GM19467 (cell line): ENCODE measurements around the gene CNTROB.
A peak's percentile ranks its signal among the peaks of the same experiment; 100 is the strongest.

Experiments
- ATAC-seq: cut with Tn5 transposase; IDR thresholded peaks from one replicate; pipeline ENCODE4 v1.9.1; 2021; ENCODE audit warnings: mild to moderate bottlenecking, moderate library complexity; ENCODE audit not compliant: unreplicated experiment

The CNTROB gene, protein sequence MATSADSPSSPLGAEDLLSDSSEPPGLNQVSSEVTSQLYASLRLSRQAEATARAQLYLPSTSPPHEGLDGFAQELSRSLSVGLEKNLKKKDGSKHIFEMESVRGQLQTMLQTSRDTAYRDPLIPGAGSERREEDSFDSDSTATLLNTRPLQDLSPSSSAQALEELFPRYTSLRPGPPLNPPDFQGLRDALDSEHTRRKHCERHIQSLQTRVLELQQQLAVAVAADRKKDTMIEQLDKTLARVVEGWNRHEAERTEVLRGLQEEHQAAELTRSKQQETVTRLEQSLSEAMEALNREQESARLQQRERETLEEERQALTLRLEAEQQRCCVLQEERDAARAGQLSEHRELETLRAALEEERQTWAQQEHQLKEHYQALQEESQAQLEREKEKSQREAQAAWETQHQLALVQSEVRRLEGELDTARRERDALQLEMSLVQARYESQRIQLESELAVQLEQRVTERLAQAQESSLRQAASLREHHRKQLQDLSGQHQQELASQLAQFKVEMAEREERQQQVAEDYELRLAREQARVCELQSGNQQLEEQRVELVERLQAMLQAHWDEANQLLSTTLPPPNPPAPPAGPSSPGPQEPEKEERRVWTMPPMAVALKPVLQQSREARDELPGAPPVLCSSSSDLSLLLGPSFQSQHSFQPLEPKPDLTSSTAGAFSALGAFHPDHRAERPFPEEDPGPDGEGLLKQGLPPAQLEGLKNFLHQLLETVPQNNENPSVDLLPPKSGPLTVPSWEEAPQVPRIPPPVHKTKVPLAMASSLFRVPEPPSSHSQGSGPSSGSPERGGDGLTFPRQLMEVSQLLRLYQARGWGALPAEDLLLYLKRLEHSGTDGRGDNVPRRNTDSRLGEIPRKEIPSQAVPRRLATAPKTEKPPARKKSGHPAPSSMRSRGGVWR

DNA sequence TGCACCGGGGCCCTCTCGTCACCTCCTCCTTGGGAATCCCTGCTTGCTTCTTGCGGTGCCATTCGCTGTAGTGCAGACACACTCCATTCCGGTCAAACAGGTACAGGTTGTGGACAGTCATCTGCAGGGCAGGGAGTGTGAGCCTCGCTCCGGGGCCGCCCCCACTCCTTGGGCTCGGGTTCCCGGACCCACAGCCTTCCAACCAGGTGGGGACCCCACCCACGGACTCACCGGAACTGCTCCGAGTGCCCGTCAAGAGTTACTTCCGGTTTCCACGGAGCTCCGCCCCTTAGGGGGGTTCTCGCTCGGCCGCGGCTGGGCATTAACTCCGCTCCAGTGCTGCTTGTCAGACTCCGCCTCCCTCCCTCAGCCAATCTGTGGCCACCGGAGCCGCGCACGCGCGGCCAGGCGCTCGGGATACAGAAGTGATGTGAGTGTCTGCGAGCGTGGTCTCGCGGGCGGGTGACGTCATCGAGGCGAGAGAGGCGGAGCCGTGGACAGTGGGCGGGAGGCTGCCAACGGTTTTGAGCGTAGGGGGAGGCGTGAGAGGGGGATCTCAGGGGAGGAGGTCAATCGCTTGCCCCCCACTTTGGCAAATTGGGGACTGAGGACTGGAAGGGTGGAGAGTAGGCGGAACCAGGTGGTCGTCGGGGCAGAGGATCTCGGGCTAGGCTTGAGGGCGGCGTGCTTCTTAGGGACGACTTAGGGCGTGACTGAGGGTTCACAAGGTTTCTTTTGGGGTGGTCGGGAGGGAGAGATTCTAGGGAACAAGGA is at the start of gene CNTROB, which contains the start of gene TRAPPC1:
Gene CNTROB, plus strand, starts transcription at position 498 of the 774 bp plus-strand sequence. CDS start 874 bp downstream, outside the sequence.
Gene TRAPPC1, minus strand, starts transcription at position 238 of the 774 bp plus-strand sequence. Its CDS starts 117 bp downstream, at position 121.
- peak; percentile 81 for ATAC-seq

DNA sequence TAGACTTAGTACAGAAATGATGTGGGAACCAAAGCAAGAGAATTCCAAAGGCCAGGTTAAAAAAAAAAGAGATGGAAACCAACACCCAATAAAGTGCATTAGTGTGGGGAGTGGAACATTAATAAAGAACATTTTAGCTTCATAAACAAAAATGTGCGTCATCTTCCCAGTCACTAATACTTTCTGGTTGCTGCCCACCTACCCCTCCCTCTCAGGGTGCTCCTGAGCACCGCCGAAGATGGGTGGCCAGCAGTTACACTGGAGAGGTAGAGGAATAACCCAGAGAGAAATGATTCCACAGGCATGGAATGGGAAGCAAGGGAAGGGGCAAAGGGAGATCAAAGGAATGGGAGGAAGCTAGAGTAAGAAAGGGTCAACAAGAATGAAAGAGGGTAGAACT is 49.4 kb upstream of the CNTROB start:
- ATAC-seq = no peak

DNA sequence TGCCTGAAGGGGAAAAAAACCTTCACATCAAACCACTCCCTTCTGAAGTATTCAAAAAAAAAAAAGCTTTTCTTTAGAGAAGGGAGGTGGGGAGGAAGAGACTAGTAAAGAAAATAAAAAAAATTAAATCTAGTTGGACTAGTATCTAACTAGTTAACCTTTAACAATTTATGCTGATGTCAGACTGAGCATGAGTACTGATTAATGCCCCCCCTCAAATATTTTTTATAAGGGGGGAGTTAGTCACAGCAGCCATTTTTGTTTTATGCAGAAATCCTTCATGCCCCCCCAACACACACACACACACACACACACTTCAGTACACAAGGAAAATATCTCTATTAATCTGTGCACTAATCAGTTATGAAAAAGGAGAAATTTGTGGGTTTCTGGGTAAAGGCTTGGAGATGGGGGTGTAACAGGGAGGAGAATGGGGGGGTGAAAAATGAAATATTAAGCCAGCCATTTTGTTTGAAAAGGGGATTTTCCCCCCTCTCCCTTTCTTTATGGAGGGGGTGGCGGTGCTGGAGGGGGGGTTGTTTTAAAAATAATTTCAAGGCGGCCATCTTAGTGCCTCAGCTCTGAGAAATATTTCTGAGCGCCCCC is 48.1 kb upstream of the CNTROB start:
- no peak for ATAC-seq

DNA sequence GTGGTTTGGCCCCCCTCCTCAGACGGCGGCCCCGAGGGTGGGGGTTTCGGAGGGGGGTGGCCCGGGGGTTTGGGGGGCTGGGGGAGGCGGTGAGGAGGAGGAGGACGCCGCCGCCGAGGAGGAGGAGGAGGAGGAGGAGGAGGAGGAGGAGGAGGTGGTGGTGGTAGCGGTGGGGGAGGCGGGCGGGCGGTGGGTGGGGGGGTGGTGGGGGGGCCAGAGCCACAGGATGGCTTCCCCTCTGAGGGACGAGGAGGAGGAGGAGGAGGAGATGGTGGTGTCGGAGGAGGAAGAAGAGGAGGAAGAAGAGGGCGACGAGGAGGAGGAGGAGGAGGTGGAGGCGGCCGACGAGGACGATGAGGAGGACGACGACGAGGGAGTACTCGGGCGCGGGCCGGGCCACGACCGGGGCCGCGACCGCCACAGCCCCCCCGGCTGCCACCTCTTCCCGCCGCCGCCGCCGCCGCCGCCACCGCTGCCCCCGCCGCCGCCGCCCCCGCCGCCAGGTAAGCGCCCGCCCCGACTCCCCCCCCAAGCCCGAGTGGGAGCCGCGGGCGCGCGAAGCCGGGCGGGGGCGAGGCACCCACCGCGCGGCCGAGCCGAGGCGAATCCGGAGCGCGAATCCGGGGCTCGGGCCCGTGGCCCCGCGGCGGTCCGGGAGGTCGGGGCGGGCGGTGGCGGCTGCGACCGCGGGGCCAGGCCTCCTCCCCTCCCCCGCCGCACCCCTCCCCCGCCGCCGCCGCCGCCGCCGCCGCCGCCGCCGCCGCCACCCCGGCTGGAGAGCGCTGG is 47.2 kb upstream of the CNTROB start:
- no peak for ATAC-seq

DNA sequence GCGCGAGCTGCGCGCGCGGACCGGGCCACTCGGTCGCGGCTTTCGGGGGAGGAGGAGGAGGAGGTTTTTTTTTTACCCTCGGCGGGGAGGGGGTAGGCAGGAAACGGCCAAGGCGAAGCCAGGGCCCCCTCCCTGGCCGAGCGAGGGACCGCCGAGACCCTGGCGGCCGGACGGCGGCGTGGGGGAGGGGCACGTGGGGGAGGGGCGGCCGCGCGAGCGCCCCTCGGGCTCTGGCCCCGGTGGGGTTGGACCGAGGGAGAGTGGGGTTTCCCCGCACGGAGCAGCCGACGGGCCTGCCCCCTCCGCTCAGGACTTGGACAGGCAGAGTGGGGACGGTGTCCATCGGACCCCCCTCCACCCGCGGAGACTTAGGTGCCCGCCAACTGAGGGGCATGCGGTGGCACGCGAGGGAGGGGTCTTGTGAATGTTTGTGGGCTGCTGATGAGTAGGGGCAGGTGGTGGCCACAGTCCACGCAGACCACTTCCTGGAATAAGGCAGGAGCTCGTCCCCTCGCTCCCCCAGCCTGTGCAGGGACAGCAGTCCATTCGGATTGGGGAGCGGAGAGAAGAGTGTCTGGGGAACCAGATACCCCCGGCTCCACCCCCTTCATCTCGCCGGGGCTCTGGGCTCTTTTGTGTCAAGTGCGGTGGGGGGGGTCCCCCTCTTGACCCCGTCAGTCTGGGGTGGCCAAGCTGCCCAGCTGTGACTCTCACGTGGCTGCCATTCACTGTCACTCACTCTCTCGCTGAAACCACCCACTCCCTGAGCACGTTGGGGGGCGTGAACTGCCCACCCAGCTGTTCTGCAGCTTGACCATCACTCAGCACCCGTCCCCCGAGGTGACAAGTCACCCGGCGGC is 46.4 kb upstream of the CNTROB start:
- no peak for ATAC-seq

DNA sequence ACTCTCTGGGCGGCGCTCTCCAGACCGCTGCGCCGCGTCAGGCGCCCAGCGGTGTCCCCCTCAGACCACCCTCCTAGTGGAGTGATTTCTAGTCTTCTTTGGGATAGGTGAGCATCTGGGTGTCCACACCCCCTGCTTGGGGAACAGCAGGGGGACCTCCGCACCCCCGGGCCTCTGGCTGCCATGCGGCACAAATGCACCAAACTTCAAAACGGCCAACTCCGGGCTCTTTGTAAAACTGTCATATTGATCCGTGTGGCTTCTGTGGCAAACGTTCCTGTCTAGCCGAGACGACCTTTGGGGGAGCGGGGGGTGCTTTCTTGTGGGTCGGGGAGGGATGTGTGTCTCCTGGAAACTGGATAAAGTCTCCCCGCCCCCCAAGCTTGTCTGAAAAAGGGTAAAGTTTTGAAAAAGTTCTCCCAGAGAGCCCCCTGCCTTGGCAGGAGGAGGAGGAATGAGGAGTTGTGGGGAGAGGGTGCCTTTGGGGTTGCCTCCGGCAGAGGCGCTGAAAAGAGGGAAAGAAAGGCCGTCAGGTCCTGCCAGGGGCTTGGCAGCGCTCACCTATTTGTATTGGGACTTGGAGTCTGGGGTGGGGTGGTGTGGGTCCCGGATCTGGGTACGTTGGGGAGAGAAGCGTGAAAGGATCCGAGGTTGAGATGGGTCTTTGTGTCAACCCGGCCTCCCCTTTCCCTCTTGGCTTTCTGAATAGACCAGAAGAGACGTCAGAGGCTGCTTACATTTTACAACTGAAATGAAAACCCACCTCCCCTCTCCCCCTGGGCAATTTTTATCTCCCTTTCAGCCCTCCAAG is 45.6 kb upstream of the CNTROB start:
- ATAC-seq = no peak

DNA sequence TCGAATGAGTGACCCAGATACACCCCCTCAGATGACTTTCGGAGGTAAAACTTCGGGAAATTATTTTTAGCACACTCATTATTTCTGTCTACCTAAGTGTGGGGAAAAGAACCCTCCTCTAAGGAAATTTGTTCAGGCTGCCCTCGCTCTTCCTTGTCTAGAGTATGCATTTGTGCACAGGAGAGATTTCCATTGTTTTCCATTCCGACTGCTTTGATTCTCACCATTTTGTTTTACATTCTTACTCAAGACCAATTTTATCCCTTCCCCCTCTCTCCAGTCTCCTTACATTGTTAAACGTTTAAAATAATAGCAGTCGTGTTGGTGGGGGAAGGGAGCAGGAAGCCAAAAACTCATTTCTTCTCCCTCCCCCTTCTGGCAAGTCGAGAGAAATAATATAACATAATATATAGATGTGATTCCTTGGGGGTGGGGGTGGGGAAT is 44.9 kb upstream of the CNTROB start:
- ATAC-seq = no peak

DNA sequence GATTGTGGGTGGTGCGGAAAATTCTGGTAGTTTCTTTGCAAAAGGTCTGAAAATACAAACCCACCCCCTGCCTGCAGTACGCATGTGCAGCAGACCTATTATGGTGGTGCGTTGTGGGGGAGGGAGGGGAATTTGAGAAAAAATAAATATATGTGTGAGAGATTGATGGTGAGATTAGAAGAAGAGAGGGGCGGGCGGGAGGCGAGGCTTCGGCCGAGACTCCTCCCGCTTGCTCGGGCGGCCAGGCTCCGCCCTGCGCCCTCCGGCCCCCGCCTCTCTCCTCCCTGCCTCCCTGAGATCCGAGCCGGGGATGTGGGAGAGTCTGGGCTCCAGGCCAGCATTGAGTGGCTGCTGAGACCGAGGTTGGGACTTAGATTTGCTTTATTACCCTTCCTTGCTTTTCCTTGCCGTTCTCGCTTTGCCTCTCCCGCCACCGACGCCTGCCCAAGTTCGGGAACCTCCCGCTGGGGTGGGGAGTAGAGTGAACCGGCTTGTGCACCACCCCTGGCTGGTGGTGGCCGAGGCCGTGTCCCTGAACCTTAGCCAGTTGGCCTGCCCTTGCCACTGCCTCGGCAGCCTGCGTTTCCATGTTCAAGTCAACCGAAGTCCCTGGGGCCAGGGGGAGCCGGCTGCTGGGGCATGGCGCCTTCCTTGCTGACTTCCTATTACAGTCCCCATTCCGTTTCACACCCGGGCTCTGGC is 44.4 kb upstream of the CNTROB start:
- ATAC-seq = no peak

DNA sequence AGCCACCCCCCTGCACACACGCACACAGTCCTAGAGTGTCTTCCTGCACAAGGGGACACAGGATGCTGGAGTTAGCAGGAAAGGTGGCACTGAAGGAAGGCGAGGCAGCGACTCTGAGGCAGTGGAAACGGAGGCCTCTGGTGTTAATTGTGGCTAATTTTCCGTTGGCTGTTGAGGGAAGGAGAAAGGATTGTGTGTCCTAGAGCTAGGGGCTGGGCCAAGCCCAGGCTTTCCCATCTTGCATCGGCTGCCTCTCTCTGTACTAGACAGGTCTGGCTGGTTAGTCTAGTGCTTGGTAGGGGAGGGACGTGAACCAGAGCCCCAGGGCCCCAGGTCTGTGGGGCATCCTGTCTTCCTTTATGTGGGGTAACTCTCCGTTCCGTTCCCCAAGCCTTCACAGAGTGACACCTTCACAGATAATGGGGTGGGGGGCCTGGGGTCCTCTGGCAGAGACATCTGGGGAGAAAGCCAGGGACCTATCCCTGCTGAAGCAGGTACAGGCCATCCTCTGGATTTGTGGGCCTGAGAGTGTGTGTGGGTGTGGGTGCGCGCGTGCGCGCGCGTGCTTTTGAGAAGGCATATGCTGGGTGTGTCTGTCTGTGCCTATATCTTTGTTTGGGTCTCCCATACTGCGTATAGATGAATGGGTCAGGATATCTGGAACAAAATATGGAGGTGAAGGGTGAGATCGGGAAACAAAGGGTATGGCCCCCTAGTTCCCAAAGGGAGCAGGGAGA is 43.7 kb upstream of the CNTROB start, which contains the start of gene CHD3:
Gene CHD3, plus strand, starts transcription at position 606 of the 737 bp plus-strand sequence. CDS start 212 bp downstream, outside the sequence.
- no peak for ATAC-seq

DNA sequence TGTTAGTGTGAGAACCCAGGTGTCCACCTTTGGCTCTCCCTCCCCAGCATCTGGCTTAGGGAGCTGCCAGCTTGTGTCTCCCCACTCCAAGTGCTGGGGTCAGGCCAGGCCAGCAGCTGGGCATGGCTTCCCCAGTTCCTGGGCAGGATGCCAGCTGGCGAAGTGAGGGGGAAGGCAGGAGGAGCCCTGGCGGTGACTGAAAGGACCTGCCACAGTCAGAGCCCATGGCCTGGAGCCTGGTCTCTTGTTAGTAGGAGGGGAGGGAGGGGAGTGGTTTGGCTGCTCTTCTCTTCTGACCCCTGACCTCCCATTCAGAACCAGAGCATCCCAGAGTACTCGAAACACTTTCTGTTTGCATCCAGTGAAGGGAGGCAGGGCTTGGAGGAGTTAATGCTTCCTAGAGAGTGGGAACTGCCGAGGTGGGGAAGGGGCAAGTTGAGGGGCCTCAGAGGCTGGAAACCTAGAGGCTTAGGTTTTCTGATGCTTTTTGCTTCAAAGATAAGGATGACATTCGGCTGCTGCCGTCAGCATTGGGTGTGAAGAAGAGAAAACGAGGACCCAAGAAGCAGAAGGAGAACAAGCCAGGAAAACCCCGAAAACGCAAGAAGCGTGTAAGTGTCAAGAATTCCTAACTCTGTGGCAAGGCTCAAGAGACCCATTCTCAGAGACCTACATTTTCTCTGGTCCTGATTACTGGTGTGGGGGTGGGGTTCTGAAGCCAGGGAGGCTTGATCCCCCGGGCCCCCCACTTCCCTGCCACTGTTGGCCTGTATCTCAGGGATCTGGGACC is 42.6 kb upstream of the CNTROB start:
- no peak for ATAC-seq

DNA sequence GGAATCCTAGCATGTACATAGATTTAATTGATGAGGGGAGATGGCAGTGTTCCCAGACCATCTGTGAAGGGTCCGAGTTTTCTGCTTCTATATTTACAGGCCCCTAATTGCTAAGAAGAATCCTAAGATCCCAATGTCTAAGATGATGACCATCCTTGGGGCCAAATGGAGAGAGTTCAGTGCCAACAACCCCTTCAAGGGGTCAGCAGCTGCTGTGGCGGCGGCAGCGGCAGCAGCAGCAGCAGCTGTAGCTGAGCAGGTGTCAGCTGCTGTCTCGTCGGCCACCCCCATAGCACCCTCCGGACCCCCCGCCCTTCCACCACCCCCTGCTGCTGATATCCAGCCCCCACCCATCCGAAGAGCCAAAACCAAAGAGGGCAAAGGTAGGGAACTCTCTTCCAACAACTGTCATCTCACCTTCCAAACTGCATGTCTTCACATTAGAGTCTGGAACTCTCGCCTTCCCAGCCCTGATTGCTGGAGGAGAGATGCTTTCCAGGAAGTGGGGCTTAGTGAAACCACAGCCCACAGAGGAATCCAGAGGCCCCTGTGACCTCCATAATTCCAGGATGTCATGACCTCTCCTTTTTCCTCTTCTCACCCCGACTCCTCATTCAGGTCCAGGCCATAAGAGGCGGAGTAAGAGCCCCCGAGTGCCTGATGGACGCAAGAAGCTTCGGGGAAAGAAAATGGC is 38.7 kb upstream of the CNTROB start:
- ATAC-seq = no peak

DNA sequence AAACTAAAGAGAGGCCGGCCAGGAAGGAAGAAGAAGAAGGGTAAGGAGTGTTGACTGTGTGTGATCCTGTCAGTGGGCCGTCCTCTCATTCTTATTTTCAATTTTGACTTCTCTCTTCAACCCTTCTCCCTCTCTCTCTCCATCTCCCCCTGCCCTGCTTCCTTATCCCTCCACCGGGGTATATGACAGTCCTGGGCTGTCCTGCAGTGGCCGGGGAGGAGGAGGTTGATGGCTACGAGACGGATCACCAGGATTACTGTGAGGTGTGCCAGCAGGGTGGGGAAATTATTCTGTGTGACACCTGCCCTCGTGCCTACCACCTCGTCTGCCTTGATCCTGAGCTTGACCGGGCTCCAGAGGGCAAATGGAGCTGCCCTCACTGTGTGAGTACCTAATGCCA is 37.8 kb upstream of the CNTROB start:
- ATAC-seq = no peak

DNA sequence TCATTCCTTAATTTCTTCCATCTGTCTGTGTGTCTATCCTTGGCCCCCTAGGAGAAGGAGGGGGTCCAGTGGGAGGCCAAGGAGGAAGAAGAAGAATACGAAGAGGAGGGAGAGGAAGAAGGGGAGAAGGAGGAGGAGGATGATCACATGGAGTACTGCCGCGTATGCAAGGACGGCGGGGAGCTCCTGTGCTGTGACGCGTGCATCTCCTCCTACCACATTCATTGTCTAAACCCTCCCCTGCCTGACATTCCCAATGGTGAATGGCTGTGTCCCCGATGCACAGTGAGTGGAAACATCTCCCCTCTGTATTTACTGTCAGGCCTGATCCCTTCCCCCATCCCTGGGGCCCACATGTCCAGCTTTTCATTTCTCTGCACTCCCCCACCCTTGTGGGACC is 37.1 kb upstream of the CNTROB start:
- ATAC-seq = no peak

DNA sequence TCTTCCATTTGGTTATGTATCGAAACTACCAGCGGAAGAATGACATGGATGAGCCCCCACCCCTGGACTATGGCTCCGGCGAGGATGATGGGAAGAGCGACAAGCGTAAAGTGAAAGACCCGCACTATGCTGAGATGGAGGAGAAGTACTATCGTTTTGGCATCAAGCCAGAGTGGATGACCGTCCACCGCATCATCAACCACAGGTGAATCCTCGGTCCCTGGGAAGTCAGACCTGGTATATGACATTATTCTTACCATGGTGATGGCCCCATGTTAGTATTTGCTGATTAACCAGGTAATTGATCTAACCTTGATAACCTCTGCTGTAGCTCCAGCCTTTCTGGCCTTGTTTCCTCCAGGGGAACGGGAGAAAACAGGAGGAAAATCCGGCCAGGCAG is 34.9 kb upstream of the CNTROB start:
- no peak for ATAC-seq

DNA sequence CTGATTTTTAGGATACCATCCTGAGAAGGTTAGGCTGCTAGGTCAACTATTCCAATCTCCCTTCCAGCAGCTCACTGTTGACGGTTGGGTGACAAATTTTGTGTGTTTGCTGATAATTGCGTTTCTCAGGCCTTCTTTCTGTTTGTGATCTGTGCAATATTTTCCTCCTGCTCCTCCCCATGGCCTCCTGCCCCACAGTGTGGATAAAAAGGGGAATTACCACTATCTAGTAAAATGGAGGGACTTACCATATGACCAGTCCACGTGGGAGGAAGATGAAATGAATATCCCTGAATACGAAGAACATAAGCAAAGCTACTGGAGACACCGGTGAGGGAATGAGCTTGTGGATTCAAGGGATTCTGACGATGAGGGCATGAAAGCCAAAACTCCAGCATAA is 34.2 kb upstream of the CNTROB start:
- ATAC-seq = no peak
